Left forelimb (tissue), 1 donor: ENCODE data around the gene KIAA0825.

Experiments
- DNase-seq: peaks from one replicate; pipeline ENCODE4 v3.0.0-alpha.2; 2018; ENCODE audit warnings: low spot score

KIAA0825 gene

GRCh38 chr5:94243612-94244011 is 374.8 kb downstream of the KIAA0825 start:
- DNase-seq: no peak

GRCh38 chr5:94240993-94241651 is 377.3 kb downstream of the KIAA0825 start:
- DNase-seq: no peak

DNA sequence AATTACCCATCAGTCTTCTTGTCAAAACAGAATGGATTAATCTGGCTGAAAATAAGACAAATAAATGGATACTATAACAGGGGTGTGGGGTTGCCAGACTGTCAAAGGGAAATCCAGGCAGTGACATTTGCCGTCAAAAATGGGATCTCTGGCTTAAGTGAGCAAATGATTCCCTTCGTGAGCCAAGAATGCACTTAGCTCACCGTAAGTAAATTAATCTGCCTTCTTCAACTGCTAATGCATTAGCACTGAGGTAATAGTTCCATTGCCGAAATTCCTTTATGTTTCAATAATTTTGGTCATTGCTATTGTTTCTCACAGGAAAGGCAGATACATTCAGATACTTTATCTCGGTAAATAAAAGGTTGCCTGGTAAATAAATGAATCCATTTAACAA is 377.8 kb downstream of the KIAA0825 start:
- no peak for DNase-seq

GRCh38 chr5:94240134-94240533 is 378.3 kb downstream of the KIAA0825 start:
- DNase-seq: no peak

DNA sequence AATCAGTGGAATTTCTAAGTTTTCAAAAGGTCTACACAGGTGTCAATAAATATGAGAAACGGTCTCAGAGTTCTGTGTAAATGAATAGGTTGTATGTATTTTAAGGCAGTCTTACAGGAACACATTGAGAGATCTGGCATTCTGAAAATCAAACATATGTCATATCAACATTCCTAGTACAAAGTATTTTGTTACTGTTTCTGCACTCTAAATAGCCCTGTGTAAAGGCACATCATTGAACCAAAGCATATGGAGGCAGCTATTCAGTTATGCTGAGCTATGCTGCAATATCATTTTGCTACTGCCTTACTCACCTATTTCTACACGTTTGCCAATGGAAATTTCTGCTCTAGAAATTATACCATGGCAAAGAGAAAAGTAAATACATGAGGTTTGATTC is 379.1 kb downstream of the KIAA0825 start:
- DNase-seq: no peak

DNA sequence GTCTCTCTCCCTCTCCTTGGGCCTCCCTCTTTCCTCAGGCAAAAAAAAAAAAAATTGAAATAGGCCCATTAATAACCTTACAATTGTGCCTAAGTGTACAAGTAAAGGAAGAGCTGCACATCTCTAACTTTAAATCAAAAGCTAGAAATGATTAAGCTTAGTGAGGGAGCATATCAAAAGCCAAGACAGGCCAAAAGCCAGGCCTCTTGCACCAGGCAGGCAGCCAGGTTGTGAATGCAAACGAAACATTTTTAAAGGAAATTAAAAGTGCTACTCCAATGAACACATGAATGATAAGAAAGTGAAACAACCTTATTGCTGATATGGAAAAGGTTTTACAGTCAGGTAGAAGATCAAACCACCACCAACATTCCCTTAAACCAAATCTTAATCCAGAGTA is 383.4 kb downstream of the KIAA0825 start:
- DNase-seq: no peak

DNA sequence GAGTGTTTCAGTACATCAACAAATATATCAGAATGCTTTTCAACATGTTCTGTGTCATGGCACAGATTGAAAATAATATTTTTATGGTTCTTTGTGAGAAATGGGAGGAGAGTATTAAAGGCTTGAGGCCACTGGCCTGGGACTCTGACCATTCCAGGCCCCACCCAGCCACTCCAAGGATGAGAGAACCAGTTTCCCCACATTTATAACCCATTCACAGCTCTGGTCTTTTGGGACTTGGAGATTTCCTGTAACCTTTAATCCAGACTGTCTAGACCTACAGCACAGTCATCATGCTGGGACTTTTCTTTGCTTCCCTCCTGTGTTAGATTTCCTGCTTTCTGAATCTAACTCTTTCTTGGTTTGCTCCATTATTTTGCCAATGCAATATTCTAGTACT is 389.6 kb downstream of the KIAA0825 start:
- DNase-seq: no peak

DNA sequence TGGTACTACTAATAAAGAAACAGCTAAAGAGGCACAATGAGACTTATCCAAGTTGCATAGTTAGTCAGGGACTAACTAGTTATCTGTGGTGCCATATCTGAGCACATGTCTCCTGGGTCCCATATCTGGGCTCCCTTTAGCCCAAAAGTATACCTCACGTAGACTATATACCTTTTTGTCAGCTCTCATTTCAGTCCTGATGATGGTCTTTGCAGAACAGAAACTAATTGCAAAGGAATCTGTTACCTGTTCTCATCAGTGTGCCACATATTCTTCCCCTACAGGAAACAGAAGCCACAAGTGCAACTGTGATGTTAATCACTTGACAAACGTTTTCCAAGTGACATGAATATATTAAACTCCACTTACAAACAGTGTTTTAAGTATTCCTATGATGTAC is 395.2 kb downstream of the KIAA0825 start:
- DNase-seq: no peak

DNA sequence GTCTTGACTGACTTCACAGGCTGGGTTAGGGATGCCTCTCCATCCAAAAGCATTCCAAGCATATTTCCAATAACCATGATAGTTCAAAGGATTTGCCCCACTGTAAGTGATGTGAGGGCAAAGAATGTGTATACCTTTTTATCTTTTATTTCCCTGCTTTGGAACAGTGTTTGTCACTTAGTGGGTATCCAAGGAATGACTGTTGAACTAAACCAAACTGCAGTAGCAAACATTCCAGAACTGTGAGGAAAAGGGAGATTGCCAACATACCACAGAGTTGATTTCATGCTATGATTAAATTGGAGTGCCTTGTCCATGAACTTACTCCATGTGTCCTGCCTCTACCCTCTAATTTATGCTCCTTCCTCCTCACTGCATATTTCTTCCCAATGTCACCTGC is 400.0 kb downstream of the KIAA0825 start:
- DNase-seq: no peak

DNA sequence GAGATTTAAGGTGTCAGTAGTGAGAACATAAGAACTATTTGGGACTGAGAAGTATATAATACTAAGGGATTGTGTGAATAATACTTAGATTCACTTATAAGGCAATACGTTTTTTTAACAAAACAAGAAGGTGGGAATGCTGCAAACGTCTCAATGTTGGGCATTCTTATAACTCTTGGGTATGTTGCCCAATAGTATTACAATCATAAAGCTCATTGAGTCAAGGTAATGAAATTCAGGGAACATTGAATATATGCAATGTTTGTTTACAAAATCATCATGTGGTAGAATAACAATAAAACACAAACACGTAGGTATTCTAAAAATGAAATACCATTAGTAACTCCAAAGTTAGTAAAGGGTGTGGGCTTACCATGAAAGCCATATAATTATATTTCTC is 400.7 kb downstream of the KIAA0825 start:
- DNase-seq: no peak

DNA sequence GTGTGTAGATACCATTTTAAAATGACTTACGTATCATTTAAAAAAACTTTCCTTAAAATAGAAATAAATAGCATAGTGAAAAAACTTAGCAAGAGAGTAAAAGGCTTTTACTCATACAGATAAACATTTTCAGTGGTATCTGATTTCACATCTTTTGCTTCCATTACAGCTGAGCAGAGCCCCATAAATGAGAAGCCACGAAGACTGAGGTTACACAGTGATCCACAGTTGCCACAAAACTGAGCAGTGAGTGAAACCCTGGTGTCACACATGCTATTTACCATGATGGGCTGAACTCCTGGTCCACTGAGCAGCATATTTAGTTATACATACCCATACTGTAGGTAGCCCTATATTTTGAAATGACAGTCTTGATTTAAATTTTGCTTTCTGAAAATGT is 401.2 kb downstream of the KIAA0825 start:
- no peak for DNase-seq

DNA sequence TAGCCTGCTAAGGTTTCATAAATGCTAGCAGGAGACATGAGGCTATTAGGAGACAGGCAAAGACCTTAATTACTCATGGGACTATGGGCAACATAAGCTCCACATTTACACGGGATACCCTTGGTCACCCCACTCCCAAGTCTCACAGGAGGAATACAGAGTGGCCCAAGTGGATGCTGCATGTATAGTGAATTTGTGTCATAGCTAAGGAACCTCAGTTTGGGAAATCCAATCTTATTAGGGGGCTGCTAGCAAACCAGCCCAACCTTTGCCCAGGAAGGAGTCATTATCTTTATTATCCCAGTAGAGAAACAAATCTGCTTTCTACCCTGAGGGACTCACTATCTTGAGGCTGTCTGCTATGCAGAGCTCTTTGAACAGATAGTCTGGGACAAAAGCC is 405.9 kb downstream of the KIAA0825 start:
- no peak for DNase-seq

GRCh38 chr5:94209774-94210355 is 408.5 kb downstream of the KIAA0825 start:
- no peak for DNase-seq

DNA sequence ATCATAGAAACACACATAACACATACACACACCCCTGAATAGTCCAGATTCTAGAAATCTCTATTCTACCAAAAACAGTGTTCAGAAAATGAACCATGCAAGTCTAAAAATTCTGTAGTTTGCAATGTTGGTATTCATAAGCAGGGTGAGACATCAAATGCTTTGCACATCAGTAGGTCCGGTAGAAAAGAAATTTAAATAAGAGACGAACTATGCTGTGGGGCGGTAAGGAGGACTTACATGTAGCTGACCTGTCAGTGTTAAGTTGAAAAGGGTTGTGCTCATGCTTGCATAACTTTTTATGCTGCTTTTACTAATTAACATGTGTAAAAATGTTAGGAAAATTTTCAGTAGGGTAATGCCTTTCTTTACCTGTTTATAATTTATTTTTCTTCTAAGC is 409.1 kb downstream of the KIAA0825 start:
- DNase-seq: no peak

DNA sequence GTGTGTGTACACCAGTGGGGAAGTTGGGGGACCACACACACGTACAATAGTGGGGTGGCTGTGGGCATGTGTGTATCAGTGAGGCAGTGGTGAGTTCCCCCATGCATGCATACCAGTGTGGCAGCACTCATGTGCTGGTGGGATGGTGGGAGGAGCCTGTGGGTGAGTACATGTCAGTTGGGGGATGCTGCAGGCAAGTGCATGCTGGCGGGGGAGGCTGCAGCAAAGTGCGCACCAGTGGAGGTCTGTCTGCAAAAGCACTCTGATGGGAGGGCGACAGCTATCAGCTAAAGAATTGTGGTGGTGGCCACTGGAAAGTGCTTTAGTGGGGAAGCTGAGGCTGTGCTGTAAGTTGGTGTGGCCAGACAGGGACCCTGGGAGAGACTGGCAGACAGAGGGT is 418.8 kb downstream of the KIAA0825 start:
- DNase-seq: no peak

GRCh38 chr5:94197970-94198369 is 420.4 kb downstream of the KIAA0825 start:
- no peak for DNase-seq

- no peak for DNase-seq
These were observed 421.5 kb downstream of the KIAA0825 start for GRCh38 chr5:94196953-94197352.

GRCh38 chr5:94192658-94193391 is 425.6 kb downstream of the KIAA0825 start:
- no peak for DNase-seq

- no peak for DNase-seq
These were observed 426.8 kb downstream of the KIAA0825 start for GRCh38 chr5:94191604-94192003.

DNA sequence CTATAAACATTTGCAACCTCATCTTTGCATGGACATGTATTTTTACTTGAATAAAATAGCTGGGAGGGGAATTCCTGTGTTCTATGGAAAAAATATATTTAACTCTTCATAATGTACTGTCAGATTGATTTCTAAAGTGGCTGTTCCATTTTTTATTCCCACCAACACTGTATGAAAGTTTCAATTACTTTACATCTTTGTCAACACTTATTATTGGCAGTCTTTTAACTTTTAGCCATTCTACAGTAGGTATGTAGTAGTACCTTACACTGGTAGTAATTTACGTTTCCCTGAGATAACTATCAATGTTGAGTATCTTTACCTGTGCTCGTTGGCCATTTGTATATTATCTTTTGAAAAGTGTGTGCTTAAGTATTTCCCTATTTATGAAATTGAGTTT is 429.7 kb downstream of the KIAA0825 start:
- no peak for DNase-seq

DNA sequence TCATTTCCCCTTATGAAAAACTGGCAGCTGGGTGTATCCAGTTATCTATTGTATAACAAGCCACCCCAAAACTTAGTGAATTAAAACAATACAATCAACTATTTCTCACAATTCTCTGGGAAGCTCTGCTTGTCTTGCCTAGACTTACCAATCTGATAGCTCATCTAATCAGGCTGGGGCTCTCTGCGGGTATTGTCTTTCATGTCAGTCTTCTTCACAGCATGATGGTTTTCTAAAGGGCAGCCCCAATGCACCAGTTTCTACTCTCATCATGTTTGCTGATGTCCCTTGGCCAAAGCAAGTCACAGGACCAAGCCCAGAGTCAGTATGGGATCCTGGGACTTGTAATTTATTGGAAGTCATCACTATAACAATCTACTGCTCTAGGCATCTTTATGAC is 433.5 kb downstream of the KIAA0825 start:
- no peak for DNase-seq

GRCh38 chr5:94181895-94182294 is 436.5 kb downstream of the KIAA0825 start:
- no peak for DNase-seq

DNA sequence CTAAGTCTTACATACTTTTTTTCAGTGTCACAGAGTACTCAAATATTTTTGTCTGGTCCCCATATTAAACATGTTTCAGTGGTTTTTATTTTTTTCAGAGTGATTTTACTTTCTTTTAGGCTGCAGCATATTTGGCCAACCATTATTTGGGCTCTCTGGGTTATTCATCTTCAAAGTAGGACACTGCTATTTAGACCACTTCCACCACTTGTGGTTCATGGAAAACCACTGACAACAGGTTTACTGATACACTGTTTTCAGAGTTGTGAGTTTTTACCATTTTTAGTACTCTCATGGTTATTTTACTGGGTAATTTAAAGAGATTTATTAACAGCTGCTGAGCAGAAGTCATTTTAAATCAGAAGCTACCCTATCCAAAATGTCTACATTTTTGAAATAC is 437.6 kb downstream of the KIAA0825 start:
- no peak for DNase-seq

- no peak for DNase-seq
These were observed 442.5 kb downstream of the KIAA0825 start for GRCh38 chr5:94175912-94176311.
